ENCODE measurements around the gene SEC24C.
"Not testable (repeated sequence)": the region's sequence is repeated elsewhere in the genome, so short reads cannot be mapped to it uniquely, and the experiment has no call there.

SEC24C gene

DNA sequence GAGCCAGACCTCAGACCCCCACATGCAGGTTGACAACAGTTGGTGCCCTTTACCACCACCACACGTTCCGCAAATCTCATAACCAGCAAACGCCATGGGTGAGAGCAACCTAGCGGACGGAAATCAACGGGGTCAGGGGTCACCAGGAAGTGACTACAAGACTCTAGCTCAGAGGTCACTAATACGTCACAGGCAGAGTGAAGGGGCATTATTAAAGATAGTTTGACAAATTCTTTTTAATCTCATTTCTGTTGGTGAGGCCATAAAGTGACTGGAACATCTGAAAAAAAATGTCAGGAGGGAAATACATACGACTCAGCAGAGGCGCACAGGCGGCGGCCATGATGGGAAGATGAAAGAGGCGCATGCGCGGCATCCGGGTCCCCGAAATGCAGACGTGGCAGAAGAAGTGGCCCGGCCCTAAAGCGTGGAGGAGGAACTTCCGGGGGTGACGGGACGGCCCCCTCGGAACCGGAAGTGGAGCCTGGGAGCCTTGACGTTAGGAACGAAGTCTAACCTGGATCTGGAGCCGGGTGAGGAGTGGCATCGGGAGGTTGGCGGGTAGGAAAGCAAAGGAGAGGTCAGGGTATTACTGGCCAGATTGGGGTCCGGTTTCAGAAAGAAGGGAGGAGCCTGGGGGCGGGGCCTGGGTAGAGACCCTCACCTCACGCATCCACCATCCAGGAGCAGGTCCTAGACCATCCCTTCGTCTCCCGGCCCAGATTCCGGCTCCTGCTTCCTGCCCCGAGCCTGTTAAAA is at the start of gene SEC24C:
SEC24C (plus strand) TSS at position 468 of the 759 bp plus-strand sequence. CDS start 2,461 bp downstream, outside the sequence.
- peak within 1 kb of the TSS; percentile 96 for H3K27ac ChIP-seq
- TF ChIP-seq, protein P1, sequence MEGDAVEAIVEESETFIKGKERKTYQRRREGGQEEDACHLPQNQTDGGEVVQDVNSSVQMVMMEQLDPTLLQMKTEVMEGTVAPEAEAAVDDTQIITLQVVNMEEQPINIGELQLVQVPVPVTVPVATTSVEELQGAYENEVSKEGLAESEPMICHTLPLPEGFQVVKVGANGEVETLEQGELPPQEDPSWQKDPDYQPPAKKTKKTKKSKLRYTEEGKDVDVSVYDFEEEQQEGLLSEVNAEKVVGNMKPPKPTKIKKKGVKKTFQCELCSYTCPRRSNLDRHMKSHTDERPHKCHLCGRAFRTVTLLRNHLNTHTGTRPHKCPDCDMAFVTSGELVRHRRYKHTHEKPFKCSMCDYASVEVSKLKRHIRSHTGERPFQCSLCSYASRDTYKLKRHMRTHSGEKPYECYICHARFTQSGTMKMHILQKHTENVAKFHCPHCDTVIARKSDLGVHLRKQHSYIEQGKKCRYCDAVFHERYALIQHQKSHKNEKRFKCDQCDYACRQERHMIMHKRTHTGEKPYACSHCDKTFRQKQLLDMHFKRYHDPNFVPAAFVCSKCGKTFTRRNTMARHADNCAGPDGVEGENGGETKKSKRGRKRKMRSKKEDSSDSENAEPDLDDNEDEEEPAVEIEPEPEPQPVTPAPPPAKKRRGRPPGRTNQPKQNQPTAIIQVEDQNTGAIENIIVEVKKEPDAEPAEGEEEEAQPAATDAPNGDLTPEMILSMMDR (conservative IDR thresholded peaks at IDR 0.05): no peak

DNA sequence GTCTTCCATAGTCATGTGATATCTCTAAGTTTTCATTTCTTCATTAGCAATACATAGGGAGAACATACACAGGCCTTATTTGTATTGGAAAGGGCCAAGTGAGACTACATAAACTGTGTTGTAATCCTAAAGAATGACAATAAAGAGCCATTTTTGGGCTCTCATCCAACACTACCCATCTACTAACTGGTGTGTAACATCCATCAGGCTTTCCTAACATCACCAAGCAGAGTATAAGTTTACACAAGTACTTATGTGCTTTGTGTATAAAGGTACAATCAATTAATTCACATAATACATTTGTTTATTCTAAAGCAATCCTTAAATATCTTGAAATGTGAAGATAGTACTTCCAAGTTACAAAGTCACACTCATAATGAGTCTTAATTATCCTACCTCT is 48.9 kb upstream of the SEC24C start:
- not testable (repeated sequence) for H3K27ac ChIP-seq

GRCh38 chr10:73697675-73698159 is 46.5 kb upstream of the SEC24C start, which contains the start of gene AGAP5:
TSS of gene AGAP5 (minus strand) at chr10:73698109. CDS start at chr10:73697755, 354 bp downstream.
- not testable (repeated sequence) for H3K27ac ChIP-seq

DNA sequence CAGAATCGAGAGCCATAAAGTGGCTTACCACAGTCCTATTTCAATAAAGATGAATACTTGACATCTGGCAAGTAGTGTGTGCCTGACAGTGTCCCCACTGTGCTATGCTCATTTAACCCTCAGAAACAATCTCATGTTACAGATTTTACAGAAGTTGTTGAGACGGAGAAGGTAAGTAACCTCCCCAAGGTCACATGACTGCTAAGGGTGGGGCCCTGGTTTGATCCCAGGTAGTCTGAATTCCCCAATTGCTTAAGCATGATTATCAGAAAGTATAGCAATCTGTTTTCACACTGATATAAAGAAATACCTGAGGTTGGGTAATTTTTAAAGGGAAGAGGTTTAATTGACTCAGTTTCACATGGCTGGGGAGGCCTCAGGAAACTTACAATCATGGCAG is 45.4 kb upstream of the SEC24C start:
- not testable (repeated sequence) for H3K27ac ChIP-seq

- H3K27ac ChIP-seq: not testable (repeated sequence)
These were observed 40.2 kb upstream of the SEC24C start for GRCh38 chr10:73703924-73704323.

- H3K27ac ChIP-seq: not testable (repeated sequence)
These were observed 38.6 kb upstream of the SEC24C start for GRCh38 chr10:73705506-73706072.

DNA sequence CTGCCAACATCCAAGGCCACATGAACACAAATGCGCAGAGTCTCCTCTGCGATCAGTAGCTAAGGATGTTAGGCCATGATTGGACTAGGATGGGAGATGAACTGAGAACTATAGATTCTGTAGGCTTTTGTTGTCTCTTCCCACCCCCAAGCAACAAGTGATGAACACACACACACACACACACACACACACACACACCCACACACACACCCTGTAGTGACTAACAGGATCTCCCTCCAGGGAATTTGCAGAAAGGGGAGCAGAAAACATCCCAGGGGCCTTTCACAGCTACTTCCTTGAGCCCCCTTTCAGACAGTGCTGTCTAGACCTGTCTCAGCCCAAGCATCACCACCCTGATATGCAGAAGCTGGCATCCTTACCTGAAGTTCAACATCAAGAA is 37.7 kb upstream of the SEC24C start:
- H3K27ac ChIP-seq: not testable (repeated sequence)

- H3K27ac ChIP-seq: not testable (repeated sequence)
These were observed 36.5 kb upstream of the SEC24C start for GRCh38 chr10:73707628-73708027.

DNA sequence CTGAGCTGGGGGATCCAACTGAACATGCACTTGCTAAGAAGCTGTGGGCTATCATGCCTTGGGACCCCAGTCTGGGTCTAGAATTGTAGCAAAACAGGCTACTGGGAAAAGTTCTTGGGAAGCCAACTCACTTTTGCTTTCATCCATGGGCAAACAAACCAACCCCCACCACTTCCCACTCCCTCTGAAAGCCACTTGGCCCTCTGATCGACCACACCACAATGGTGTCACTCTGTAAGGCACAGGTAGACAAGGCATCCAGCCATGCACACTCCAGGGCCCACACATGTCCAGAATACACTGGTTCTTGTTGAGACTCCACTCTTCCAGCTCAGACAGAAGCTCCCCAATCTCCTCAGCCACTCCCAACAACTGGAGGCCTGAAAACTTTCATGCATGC is 36.0 kb upstream of the SEC24C start:
- not testable (repeated sequence) for H3K27ac ChIP-seq

DNA sequence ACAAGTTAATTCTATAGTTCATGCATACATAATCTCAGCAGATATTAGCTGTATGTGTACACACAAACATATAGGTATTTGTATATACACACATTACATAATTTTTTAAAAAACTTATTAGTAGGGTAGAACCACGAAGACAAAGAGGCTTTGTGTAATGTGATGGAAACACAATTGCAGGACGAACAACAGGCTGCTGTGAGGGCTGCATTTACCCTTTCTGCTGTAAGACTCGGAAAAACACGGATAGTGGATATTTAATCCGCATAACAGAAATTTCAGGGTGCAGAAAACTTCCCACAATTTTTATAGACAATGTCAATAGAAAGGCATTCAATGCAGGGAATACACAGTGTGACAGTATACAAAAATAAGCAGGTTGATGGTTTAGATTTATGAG is 32.5 kb upstream of the SEC24C start:
- not testable (repeated sequence) for H3K27ac ChIP-seq

GRCh38 chr10:73713912-73714311 is 30.3 kb upstream of the SEC24C start:
- peak overlapping the region; percentile 86 for H3K27ac ChIP-seq

- H3K27ac ChIP-seq: peak overlapping the region; percentile 86
These were observed 29.7 kb upstream of the SEC24C start for GRCh38 chr10:73714483-73714882.

DNA sequence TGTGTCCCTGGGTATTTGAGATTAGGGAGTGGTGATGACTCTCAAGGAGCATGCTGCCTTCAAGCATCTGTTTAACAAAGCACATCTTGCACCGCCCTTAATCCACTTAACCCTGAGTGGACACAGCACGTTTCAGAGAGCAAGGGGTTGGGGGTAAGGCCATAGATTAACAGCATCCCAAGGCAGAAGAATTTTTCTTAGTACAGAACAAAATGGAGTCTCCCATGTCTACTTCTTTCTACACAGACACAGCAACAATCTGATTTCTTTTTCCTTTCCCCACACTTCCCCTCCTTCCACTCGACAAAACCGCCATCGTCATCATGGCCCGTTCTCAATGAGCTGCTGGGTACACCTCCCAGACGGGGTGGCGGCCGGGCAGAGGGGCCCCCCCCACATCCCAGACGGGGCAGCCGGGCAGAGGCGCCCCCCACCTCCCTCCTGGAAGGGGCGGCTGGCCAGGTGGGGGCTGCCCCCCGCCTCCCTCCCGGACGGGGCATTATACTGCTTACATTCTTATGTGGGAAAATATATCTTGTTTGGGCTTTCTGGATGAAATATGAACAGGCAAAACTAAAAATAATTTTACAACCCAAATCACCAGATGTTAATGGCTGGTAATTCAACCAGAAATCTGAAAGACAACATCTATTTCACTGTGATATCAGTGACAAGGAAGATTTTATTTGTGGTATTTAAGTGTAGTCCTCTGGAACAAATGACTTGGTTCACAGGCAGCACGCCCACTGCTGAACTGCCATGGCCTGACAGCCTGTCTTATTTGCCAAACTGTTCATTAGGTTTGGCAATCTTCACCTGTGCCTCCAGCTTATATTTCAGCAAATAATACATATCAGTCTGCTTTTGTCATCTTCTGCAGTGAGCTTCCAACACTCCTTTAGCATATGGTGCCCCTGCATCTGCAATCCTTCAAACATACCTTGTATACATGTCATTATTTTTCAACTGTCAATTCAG is 28.7 kb upstream of the SEC24C start:
- H3K27ac ChIP-seq: peak overlapping the region; percentile 86

- peak overlapping the region; percentile 86 for H3K27ac ChIP-seq
- TF ChIP-seq, protein P1 (conservative IDR thresholded peaks at IDR 0.05): no peak
These were observed 27.9 kb upstream of the SEC24C start for GRCh38 chr10:73716251-73716650.
